Endothelial cell (in vitro differentiated cells): ENCODE measurements around the gene BIRC7. TPM values are rescaled to one million over a fixed set of nuclear protein-coding genes. Genes with fewer than 3 reads are reported as not detected.
A peak's percentile ranks its signal among the peaks of the same experiment; 100 is the strongest.

Experiments used
- DNase-seq: peaks from one replicate; pipeline ENCODE4 v3.0.0; 2021; ENCODE audit warnings: low spot score
- H3K27ac Mint-ChIP-seq: one replicate; pipeline ENCODE4 v1.8.0; 2021; ENCODE audit warnings: mixed read lengths, inconsistent platforms; ENCODE audit not compliant: unreplicated experiment
- H3K27me3 Mint-ChIP-seq: one replicate; pipeline ENCODE4 v1.8.0; 2021; ENCODE audit warnings: mild to moderate bottlenecking, moderate library complexity, mixed read lengths, inconsistent platforms; ENCODE audit not compliant: unreplicated experiment
- H3K36me3 Mint-ChIP-seq: one replicate; pipeline ENCODE4 v1.8.0; 2021; ENCODE audit warnings: mild to moderate bottlenecking, low read depth, mixed read lengths, inconsistent platforms; ENCODE audit not compliant: unreplicated experiment
- H3K4me1 Mint-ChIP-seq: one replicate; pipeline ENCODE4 v1.8.0; 2021; ENCODE audit warnings: mild to moderate bottlenecking, mixed read lengths, inconsistent platforms; ENCODE audit not compliant: unreplicated experiment
- H3K4me3 Mint-ChIP-seq: one replicate; pipeline ENCODE4 v1.8.0; 2021; ENCODE audit warnings: mild to moderate bottlenecking, mixed read lengths, inconsistent platforms; ENCODE audit not compliant: unreplicated experiment
- H3K9me3 Mint-ChIP-seq: one replicate; pipeline ENCODE4 v1.8.0; 2021; ENCODE audit warnings: mixed read lengths, inconsistent platforms; ENCODE audit not compliant: unreplicated experiment
- CTCF ChIP-seq: fragments of 200-600 bp; sonication (generic); IDR thresholded peaks from one replicate; pipeline ENCODE4 v1.5.0; 2021; ENCODE audit warnings: antibody characterized with exemption; ENCODE audit not compliant: unreplicated experiment
- microRNA-seq: library from miRNA; unstranded; fragments of <30 nt; microRNA quantifications from one replicate; pipeline ENCODE4, GENCODE V29; 2020; ENCODE audit not compliant: unreplicated experiment
- total RNA-seq: library from RNA; stranded (reverse); fragmentation: NEBNext Ultra II Directional; extraction: Animal tissue kit (Norgen Biotek cat#: 25700); gene quantifications from one replicate; pipeline ENCODE4 v1.2.1, GENCODE V29; 2021; ENCODE audit not compliant: unreplicated experiment

The BIRC7 gene
- total RNA-seq, 1 donor from 2014 or later: not detected

GRCh38 chr20:63288581-63289251, 53.0 kb downstream of the BIRC7 start:
- H3K36me3 Mint-ChIP-seq: peaks cover 5% of the 10 kb centered on the region
- no peak for TF ChIP-seq CTCF
- H3K27ac Mint-ChIP-seq: no peak overlapping the region
- no peaks in the 10 kb centered on the region for H3K9me3 Mint-ChIP-seq
- DNase-seq: no peak
- no peaks in the 10 kb centered on the region for H3K4me1 Mint-ChIP-seq
- peaks cover 2% of the 10 kb centered on the region for H3K27me3 Mint-ChIP-seq
- H3K4me3 Mint-ChIP-seq: no peak overlapping the region

GRCh38 chr20:63289311-63290135, 53.8 kb downstream of the BIRC7 start:
- H3K27ac Mint-ChIP-seq: no peak overlapping the region
- no peaks in the 10 kb centered on the region for H3K9me3 Mint-ChIP-seq
- DNase-seq: no peak
- H3K36me3 Mint-ChIP-seq: peaks cover 4% of the 10 kb centered on the region
- H3K4me3 Mint-ChIP-seq: no peak overlapping the region
- TF ChIP-seq CTCF: no peak
- H3K4me1 Mint-ChIP-seq: no peaks in the 10 kb centered on the region
- peaks cover 2% of the 10 kb centered on the region for H3K27me3 Mint-ChIP-seq

Small RNA genes within 50 kb of the gene (microRNA-seq; reads per million reads assigned to microRNA genes)
- gene MIR3196 (not detected), gene MIR4326 (1.7 reads per million, percentile 25 among the genes with 10 or more reads in this experiment)

Other genes with a start within 250 kb of the BIRC7 start
- gene BHLHE23, start 228.9 kb upstream of the BIRC7 start, total RNA-seq: not detected
- 62.1 TPM for gene YTHDF1, start 19.8 kb upstream of the BIRC7 start, total RNA-seq
- gene NKAIN4, start 18.6 kb downstream of the BIRC7 start, total RNA-seq: 3.3 TPM
- 106 TPM for gene ARFGAP1, start 36.9 kb downstream of the BIRC7 start, total RNA-seq
- gene COL20A1, start 57.3 kb downstream of the BIRC7 start, total RNA-seq: not detected
- 2.6 TPM for gene CHRNA4, start 125.4 kb downstream of the BIRC7 start, total RNA-seq
- gene KCNQ2, start 236.8 kb downstream of the BIRC7 start, total RNA-seq: 3.2 TPM